Measurements from ENCODE around the gene NDUFB7. TPM values are rescaled to one million over a fixed set of nuclear protein-coding genes. Genes with fewer than 3 reads are reported as not detected.

The NDUFB7 gene
- polyA plus RNA-seq, 1 experiment: 97.3 TPM

DNA sequence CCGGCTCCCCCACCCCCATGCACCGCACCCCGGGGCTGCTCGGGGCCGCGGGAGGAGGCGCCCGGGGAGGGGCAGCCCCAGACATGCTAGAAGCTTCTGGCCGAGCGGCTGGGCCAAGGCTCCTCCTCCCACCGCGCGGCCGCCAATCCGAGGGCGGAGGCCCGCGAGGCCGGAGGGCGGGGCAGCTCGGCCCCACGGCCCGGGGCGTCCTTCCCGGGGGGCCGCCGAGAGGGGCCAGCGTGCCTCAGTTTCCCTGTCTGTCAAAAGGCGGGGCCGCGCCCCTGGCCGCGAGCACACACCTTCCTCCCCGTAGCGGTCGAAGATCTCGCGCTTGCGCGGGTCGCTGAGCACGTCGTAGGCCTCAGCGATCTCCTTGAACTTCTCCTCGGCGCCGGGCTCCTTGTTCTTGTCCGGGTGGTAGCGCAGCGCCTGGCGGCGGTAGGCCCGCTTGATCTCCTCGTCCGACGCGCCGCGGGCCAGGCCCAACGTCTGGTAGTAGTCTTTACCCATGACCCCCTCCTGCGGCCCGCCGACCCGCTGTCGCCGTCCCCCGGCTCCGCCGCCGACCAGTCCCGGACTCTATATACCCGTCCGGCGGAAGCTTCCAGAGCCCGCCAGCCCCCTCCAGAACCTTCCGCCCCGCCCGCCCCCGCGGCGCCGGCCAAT lies 53.9 kb downstream of the NDUFB7 start, which contains the start of gene DNAJB1:
TSS of gene DNAJB1 (minus strand) at position 558 of the 666 bp plus-strand sequence. CDS start at position 510, 48 bp downstream.
- DNase-seq (ENCODE audit: low read depth, low spot score): no peak
- peak within 1 kb of the TSS; percentile 94 for H3K27ac ChIP-seq (ENCODE audit: low read depth, low read length)
- peak within 1 kb of the TSS; percentile 94 for H3K4me3 ChIP-seq (ENCODE audit: low read depth, low read length)
- no peak for TF ChIP-seq CTCF (IDR thresholded peaks at IDR 0.05; ENCODE audit: low read depth, low read length)
- H3K9me3 ChIP-seq (ENCODE audit: control insufficient read depth, insufficient read depth, low read length): no peaks in the 10 kb centered on the region; the same call in 1 of the 2 replicates
- POLR2A ChIA-PET: interaction anchor here (0.6 to 2.8 kb wide), 16 partner anchors 8 to 1881 kb away, joined by 3 to 27 read pairs (median 4); partner anchors contain the start of genes ASF1B and GIPC1
- H3K27me3 ChIP-seq (ENCODE audit: control insufficient read depth, insufficient read depth, low read length): no peaks in the 10 kb centered on the region
- CTCF ChIA-PET: interaction anchor here (0.6 to 1.3 kb wide), 3 partner anchors 39 to 1699 kb away, joined by 3 read pairs; partner anchors contain the start of gene ASF1B

GRCh38 chr19:14517446-14517839 lies 54.4 kb downstream of the NDUFB7 start:
- Histone ChIP-seq H3K4me3 (ENCODE audit: low read depth, low read length) (peak overlapping the region; percentile 94), H3K27me3 (ENCODE audit: control insufficient read depth, insufficient read depth, low read length) (no peaks in the 10 kb centered on the region), H3K9me3 (ENCODE audit: control insufficient read depth, insufficient read depth, low read length) (no peaks in the 10 kb centered on the region; the same call in 1 of the 2 replicates), H3K27ac (ENCODE audit: low read depth, low read length) (no peak overlapping the region)
- ChIA-PET CTCF (interaction anchor here (1.0 to 1.3 kb wide), 3 partner anchors 12 to 381 kb away, joined by 3 to 4 read pairs (median 3); partner anchors contain the start of gene ASF1B), POLR2A (interaction anchor here (0.6 to 2.8 kb wide), 10 partner anchors 8 to 1882 kb away, joined by 3 to 27 read pairs (median 5); partner anchors contain the start of genes ASF1B and GIPC1)
- DNase-seq (ENCODE audit: low read depth, low spot score): no peak
- no peak for TF ChIP-seq CTCF (IDR thresholded peaks at IDR 0.05; ENCODE audit: low read depth, low read length)

DNA sequence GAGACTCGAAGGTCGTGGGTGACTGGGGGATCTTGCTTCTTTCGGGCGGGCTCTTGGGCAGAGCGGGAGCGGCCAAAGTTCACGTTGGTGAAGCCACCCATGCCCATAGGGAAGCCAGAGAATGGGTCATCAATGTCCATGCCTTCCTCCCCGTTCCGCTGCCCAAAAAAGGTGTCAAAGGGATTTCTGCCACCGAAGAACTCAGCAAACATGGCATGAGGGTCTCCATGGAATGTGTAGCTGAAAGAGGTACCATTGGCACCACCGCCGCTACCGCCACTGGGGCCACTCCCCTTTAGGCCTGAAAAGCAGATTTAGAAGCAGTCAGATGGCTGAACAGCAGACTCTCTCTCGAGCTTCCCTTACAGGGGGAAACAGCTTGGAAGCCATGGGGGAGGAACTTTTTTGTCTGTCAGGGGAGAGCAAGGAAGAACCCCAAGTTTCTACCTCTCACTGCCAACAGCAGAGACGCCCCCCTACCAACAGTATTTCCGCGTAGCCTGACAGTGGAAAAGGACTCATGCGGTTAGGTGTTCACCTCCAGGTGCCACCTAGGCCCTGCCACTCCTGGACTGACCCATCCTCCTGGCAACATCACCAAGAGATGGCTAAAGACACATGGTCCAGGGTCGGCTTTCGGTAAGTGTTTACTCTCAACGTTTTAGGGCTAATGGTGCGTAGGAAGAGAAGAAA lies 55.0 kb downstream of the NDUFB7 start:
- CTCF ChIA-PET: interaction anchor here (1.0 to 1.3 kb wide), 3 partner anchors 12 to 380 kb away, joined by 3 to 4 read pairs (median 3); partner anchors contain the start of gene ASF1B
- POLR2A ChIA-PET: interaction anchor here (0.6 to 2.8 kb wide), 4 partner anchors 10 to 1882 kb away, joined by 3 to 27 read pairs (median 6); partner anchors contain the start of gene GIPC1
- no peak overlapping the region for H3K27ac ChIP-seq (ENCODE audit: low read depth, low read length)
- no peaks in the 10 kb centered on the region; the same call in 1 of the 2 replicates for H3K9me3 ChIP-seq (ENCODE audit: control insufficient read depth, insufficient read depth, low read length)
- no peak for DNase-seq (ENCODE audit: low read depth, low spot score)
- TF ChIP-seq CTCF (IDR thresholded peaks at IDR 0.05; ENCODE audit: low read depth, low read length): no peak
- H3K27me3 ChIP-seq (ENCODE audit: control insufficient read depth, insufficient read depth, low read length): no peaks in the 10 kb centered on the region
- peak overlapping the region; percentile 94 for H3K4me3 ChIP-seq (ENCODE audit: low read depth, low read length)

Small RNA genes lying within 50 kb of the gene (small RNA-seq; reads per million reads assigned to genes)
- not detected for gene RN7SL842P (ENCODE audit: insufficient read length, low read depth)

Other genes starting within 250 kb of the NDUFB7 start
- gene ADGRE5, start 190.6 kb downstream of the NDUFB7 start, polyA plus RNA-seq (2011; rRNA removed): 19.5 and 21.9 TPM in 2 replicates
- gene DDX39A, start 152.7 kb downstream of the NDUFB7 start, polyA plus RNA-seq (2011; rRNA removed): 25.7 and 33.7 TPM in 2 replicates
- 37.5 and 43.4 TPM in 2 replicates for gene PKN1, start 138.8 kb downstream of the NDUFB7 start, polyA plus RNA-seq (2011; rRNA removed)
- 0.72 and 1.0 TPM in 2 replicates for gene PTGER1, start 96.7 kb downstream of the NDUFB7 start, polyA plus RNA-seq (2011; rRNA removed)
- 47.4 and 59.8 TPM in 2 replicates for gene GIPC1, start 75.9 kb downstream of the NDUFB7 start, polyA plus RNA-seq (2011; rRNA removed)
- 80.6 and 88.3 TPM in 2 replicates for gene DNAJB1, start 53.7 kb downstream of the NDUFB7 start, polyA plus RNA-seq (2011; rRNA removed)
- 59.6 and 70.2 TPM in 2 replicates for gene TECR, start 42.5 kb downstream of the NDUFB7 start, polyA plus RNA-seq (2011; rRNA removed)
- not detected in 2 replicates for gene CLEC17A, start 11.0 kb upstream of the NDUFB7 start, polyA plus RNA-seq (2011; rRNA removed)
- not detected in 2 replicates for gene ADGRE3, start 102.8 kb upstream of the NDUFB7 start, polyA plus RNA-seq (2011; rRNA removed)
- 10.7 and 11.8 TPM in 2 replicates for gene ZNF333, start 118.0 kb upstream of the NDUFB7 start, polyA plus RNA-seq (2011; rRNA removed)
- 0.12 TPM in 1 of 2 replicates, not detected in the other for gene ADGRE2, start 206.5 kb upstream of the NDUFB7 start, polyA plus RNA-seq (2011; rRNA removed)

Data from AG04450 (cell line).